GM12878 (cell line): ENCODE data around the gene IFITM1.

Experiments
- EZH2 ChIP-seq: IDR thresholded peaks from 2 replicates; pipeline ENCODE4 v1.6.1; 2012; ENCODE audit warnings: low read depth, mild to moderate bottlenecking, control low read depth, inconsistent platforms, low read length, borderline replicate concordance; ENCODE audit not compliant: control insufficient read depth
- GABPA ChIP-seq: IDR thresholded peaks from 2 replicates; pipeline ENCODE4 v1.6.1; 2014; ENCODE audit warnings: antibody characterized with exemption, low read depth, mild to moderate bottlenecking, inconsistent platforms
- PAX5 ChIP-seq: IDR thresholded peaks from 2 replicates; pipeline ENCODE4 v1.6.1; 2011; ENCODE audit warnings: low read depth, low read length, borderline replicate concordance
- POLR2AphosphoS5 ChIP-seq: IDR thresholded peaks from 2 replicates; pipeline ENCODE4 v1.6.1; 2011; ENCODE audit warnings: mild to moderate bottlenecking, low read length, inconsistent platforms
- SP1 ChIP-seq: IDR thresholded peaks from one replicate; pipeline ENCODE4 v1.6.1; 2011; ENCODE audit warnings: low read depth, low read length
- TF ChIP-seq, protein P1 (sequence below), 3 experiments: IDR thresholded peaks in 2 of 3; conservative IDR thresholded peaks in 1 of 3; 2 replicates each; pipeline ENCODE4 v1.5.1; 2011; ENCODE audit warnings: low read depth in 3 of 3, low read length in 3 of 3, mild to moderate bottlenecking in 3 of 3, control low read depth in 2 of 3, moderate library complexity in 2 of 3, inconsistent platforms in 1 of 3, mixed read lengths in 1 of 3; ENCODE audit not compliant: control insufficient read depth in 2 of 3, insufficient read depth in 1 of 3; ENCODE audit errors: extremely low read depth in 1 of 3

DNA sequence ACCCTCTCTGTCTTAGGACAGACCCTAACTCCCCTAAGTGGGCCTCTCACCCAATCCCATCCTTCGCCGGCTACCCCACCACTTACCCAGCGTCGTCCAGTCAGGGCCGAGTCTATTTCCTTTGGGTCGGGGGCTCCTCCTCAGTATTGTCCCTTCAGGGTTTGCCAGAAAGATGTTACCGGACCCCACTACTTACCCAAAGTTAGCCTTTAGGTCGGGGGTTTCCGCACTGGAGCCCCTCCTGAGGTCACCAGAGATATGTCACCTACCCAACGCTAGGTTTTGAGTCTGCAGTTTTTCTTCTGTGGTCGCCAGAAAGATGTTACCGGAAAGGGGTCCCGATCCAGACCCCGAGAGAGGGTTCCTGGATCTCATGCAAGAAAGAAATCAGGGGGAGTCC, 37.6 kb downstream of the IFITM1 start:
- no peak for TF ChIP-seq POLR2AphosphoS5
- no peak for TF ChIP-seq GABPA
- no peak for TF ChIP-seq SP1
- TF ChIP-seq PAX5, result no peak
- TF ChIP-seq, protein P1, sequence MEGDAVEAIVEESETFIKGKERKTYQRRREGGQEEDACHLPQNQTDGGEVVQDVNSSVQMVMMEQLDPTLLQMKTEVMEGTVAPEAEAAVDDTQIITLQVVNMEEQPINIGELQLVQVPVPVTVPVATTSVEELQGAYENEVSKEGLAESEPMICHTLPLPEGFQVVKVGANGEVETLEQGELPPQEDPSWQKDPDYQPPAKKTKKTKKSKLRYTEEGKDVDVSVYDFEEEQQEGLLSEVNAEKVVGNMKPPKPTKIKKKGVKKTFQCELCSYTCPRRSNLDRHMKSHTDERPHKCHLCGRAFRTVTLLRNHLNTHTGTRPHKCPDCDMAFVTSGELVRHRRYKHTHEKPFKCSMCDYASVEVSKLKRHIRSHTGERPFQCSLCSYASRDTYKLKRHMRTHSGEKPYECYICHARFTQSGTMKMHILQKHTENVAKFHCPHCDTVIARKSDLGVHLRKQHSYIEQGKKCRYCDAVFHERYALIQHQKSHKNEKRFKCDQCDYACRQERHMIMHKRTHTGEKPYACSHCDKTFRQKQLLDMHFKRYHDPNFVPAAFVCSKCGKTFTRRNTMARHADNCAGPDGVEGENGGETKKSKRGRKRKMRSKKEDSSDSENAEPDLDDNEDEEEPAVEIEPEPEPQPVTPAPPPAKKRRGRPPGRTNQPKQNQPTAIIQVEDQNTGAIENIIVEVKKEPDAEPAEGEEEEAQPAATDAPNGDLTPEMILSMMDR (IDR thresholded peaks at IDR 0.05 in 2 of 3, conservative IDR thresholded peaks at IDR 0.05 in 1 of 3; ENCODE audit: control insufficient read depth in 2 of 3, extremely low read depth in 1 of 3, insufficient read depth in 1 of 3, low read depth in 3 of 3, low read length in 3 of 3), result no peak
- no peak for TF ChIP-seq EZH2
